NB4 (cell line): ENCODE data around the gene NUP160.

Experiments
- CTCF ChIP-seq: IDR thresholded peaks from one replicate; pipeline ENCODE4 v1.5.1; 2012; ENCODE audit warnings: low read depth, low read length
- MYC ChIP-seq: IDR thresholded peaks from 2 replicates; pipeline ENCODE4 v1.6.1; 2011; ENCODE audit warnings: low read depth, low read length
- POLR2A ChIP-seq: IDR thresholded peaks from 2 replicates; pipeline ENCODE4 v1.6.1; 2011; ENCODE audit warnings: mild to moderate bottlenecking; ENCODE audit not compliant: insufficient read length; ENCODE audit errors: extremely low read depth
- TF ChIP-seq, protein P1 (sequence below): IDR thresholded peaks from 2 replicates; pipeline ENCODE4 v1.6.1; 2011; ENCODE audit warnings: low read depth, low read length

GRCh38 chr11:47881145-47881544 is 33.0 kb upstream of the NUP160 start:
- TF ChIP-seq POLR2A = no peak
- no peak for TF ChIP-seq CTCF
- TF ChIP-seq, protein P1, sequence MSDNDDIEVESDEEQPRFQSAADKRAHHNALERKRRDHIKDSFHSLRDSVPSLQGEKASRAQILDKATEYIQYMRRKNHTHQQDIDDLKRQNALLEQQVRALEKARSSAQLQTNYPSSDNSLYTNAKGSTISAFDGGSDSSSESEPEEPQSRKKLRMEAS = no peak
- TF ChIP-seq MYC = no peak
